Neural cell (in vitro differentiated cells): ENCODE results near the gene CHI3L1. TPM values are rescaled to one million over a fixed set of nuclear protein-coding genes. Genes with fewer than 3 reads are reported as not detected.

ENCODE experiments used
- H2AFZ ChIP-seq: fragments of 200-600, 300-800 bp; sonication (generic), shearing (Covaris generic); 2 replicates; pipeline ENCODE4 v1.6.0; 2014; ENCODE audit warnings: low read depth, mild to moderate bottlenecking, antibody characterized with exemption, low read length, moderate library complexity
- H3F3A ChIP-seq: fragments of 200-600 bp; shearing (Covaris generic); 2 replicates; pipeline ENCODE4 v1.6.1; 2016; ENCODE audit warnings: mild to moderate bottlenecking, moderate library complexity, mixed read lengths, antibody characterized with exemption, low read length; ENCODE audit not compliant: insufficient read depth, poor library complexity, severe bottlenecking
- H3K27ac ChIP-seq: fragments of 200-600, 300-800 bp; sonication (generic), shearing (Covaris generic); 2 replicates; pipeline ENCODE4 v1.5.1; 2014; ENCODE audit warnings: mild to moderate bottlenecking, low read length, moderate library complexity
- H3K27me3 ChIP-seq: fragments of 300-800, 200-600 bp; sonication (generic), shearing (Covaris generic); 2 replicates; pipeline ENCODE4 v1.6.0; 2014; ENCODE audit warnings: mild to moderate bottlenecking, low read depth, low read length, moderate library complexity; ENCODE audit not compliant: insufficient read depth
- H3K36me3 ChIP-seq: fragments of 300-800, 200-600 bp; sonication (generic), shearing (Covaris generic); 2 replicates; pipeline ENCODE4 v1.5.1; 2014; ENCODE audit warnings: mild to moderate bottlenecking, antibody characterized with exemption, low read length, moderate library complexity; ENCODE audit not compliant: insufficient read depth
- H3K4me2 ChIP-seq: fragments of 300-800, 200-600 bp; sonication (generic), shearing (Covaris generic); 2 replicates; pipeline ENCODE4 v1.6.0; 2014; ENCODE audit warnings: mild to moderate bottlenecking, low read length
- H3K4me3 ChIP-seq: fragments of 300-800, 200-600 bp; sonication (generic), shearing (Covaris generic); 2 replicates; pipeline ENCODE4 v1.5.1; 2014; ENCODE audit warnings: mild to moderate bottlenecking, low read length, moderate library complexity
- H3K79me2 ChIP-seq: fragments of 200-600 bp; shearing (Covaris generic); replicated peaks from 2 replicates; pipeline ENCODE4 v1.6.0; 2014; ENCODE audit warnings: mild to moderate bottlenecking, low read length, moderate library complexity; ENCODE audit not compliant: insufficient read depth
- H3K9ac ChIP-seq: fragments of 300-800, 200-600 bp; sonication (generic), shearing (Covaris generic); 2 replicates; pipeline ENCODE4 v1.6.1; 2016; ENCODE audit warnings: mild to moderate bottlenecking, low read length, mixed read lengths
- H3K9me2 ChIP-seq: fragments of 200-600 bp; shearing (Covaris generic); 2 replicates; pipeline ENCODE4 v1.6.1; 2016; ENCODE audit warnings: mild to moderate bottlenecking, low read length, mixed read lengths; ENCODE audit not compliant: insufficient read depth
- H3K9me3 ChIP-seq: fragments of 200-600, 300-800 bp; sonication (generic), shearing (Covaris generic); 2 replicates; pipeline ENCODE4 v1.6.1; 2016; ENCODE audit warnings: mild to moderate bottlenecking, mixed run types, low read length, moderate library complexity, mixed read lengths
- H4K20me1 ChIP-seq: fragments of 200-600 bp; shearing (Covaris generic); 2 replicates; pipeline ENCODE4 v1.6.1; 2016; ENCODE audit warnings: mild to moderate bottlenecking, mixed run types; ENCODE audit not compliant: insufficient read depth
- CTCF ChIP-seq: fragments of 450-650 bp; IDR thresholded peaks from 2 replicates; pipeline ENCODE4 v1.5.1; 2014; ENCODE audit warnings: antibody characterized with exemption, mild to moderate bottlenecking, moderate library complexity; ENCODE audit not compliant: poor library complexity, severe bottlenecking
- EP300 ChIP-seq: fragments of 450-650 bp; conservative IDR thresholded peaks from 2 replicates; pipeline ENCODE4 v1.6.1; 2014; ENCODE audit warnings: antibody characterized with exemption, mild to moderate bottlenecking, moderate library complexity; ENCODE audit not compliant: poor library complexity, severe bottlenecking
- EZH2 ChIP-seq: fragments of 200-600, 300-800 bp; shearing (Covaris generic), sonication (generic); IDR thresholded peaks from 2 replicates; pipeline ENCODE4 v1.6.1; 2014; ENCODE audit warnings: antibody characterized with exemption, low read length, borderline replicate concordance, mild to moderate bottlenecking; ENCODE audit not compliant: insufficient read depth, poor library complexity, severe bottlenecking
- MXI1 ChIP-seq: fragments of 450-650 bp; conservative IDR thresholded peaks from 2 replicates; pipeline ENCODE4 v1.6.1; 2014; ENCODE audit warnings: antibody characterized with exemption, mild to moderate bottlenecking; ENCODE audit not compliant: poor library complexity, severe bottlenecking
- POLR2AphosphoS5 ChIP-seq: IDR thresholded peaks from 2 replicates; pipeline ENCODE4 v1.6.1; 2012
- RAD21 ChIP-seq: fragments of 450-650 bp; conservative IDR thresholded peaks from 2 replicates; pipeline ENCODE4 v1.6.1; 2014; ENCODE audit warnings: antibody characterized with exemption, mild to moderate bottlenecking, moderate library complexity
- REST ChIP-seq: IDR thresholded peaks from 2 replicates; pipeline ENCODE4 v1.6.1; 2012; ENCODE audit warnings: borderline replicate concordance
- SMC3 ChIP-seq: fragments of 450-650 bp; conservative IDR thresholded peaks from 2 replicates; pipeline ENCODE4 v1.6.1; 2014; ENCODE audit warnings: antibody characterized with exemption, mild to moderate bottlenecking, moderate library complexity; ENCODE audit not compliant: poor library complexity
- TAF1 ChIP-seq: IDR thresholded peaks from 2 replicates; pipeline ENCODE4 v1.6.1; 2012; ENCODE audit warnings: low read depth
- polyA plus RNA-seq: library from polyadenylated mRNA; depleted of rRNA; stranded (reverse); fragments of >200 nt; gene quantifications from 2 replicates; pipeline ENCODE4 v1.2.3, GENCODE V29; 2014

The CHI3L1 gene
- polyA plus RNA-seq, 1 donor from 2014 or later, result not detected

GRCh38 chr1:203182387-203182953 lies 4.0 kb downstream of the CHI3L1 start:
- Histone ChIP-seq H3K79me2 (no peaks in the 10 kb centered on the region), H3K4me2 (no peak overlapping the region), H3K4me3 (no peak overlapping the region), H2AFZ (no peak overlapping the region), H3K27me3 (no peaks in the 10 kb centered on the region), H3K9me2 (no peaks in the 10 kb centered on the region), H3K9ac (no peak overlapping the region), H3F3A (no peaks in the 10 kb centered on the region), H4K20me1 (no peaks in the 10 kb centered on the region), H3K9me3 (no peaks in the 10 kb centered on the region), H3K27ac (no peak overlapping the region), H3K36me3 (no peaks in the 10 kb centered on the region)
- TF ChIP-seq SMC3, result no peak
- no peak for TF ChIP-seq RAD21

- H3K9me2 ChIP-seq, result no peaks in the 10 kb centered on the region
- no peak overlapping the region for H3K4me2 ChIP-seq
- TF ChIP-seq CTCF (no peak), SMC3 (no peak), RAD21 (no peak), MXI1 (no peak), EP300 (no peak), POLR2AphosphoS5 (no peak), EZH2 (no peak), TAF1 (no peak), REST (no peak)
- H3K36me3 ChIP-seq, result no peaks in the 10 kb centered on the region
- no peak overlapping the region for H3K27ac ChIP-seq
- no peaks in the 10 kb centered on the region for H3F3A ChIP-seq
- no peak overlapping the region for H2AFZ ChIP-seq
- H3K79me2 ChIP-seq, result no peaks in the 10 kb centered on the region
- no peaks in the 10 kb centered on the region for H4K20me1 ChIP-seq
- H3K9ac ChIP-seq, result no peak overlapping the region
- H3K4me3 ChIP-seq, result no peak overlapping the region
- no peaks in the 10 kb centered on the region for H3K9me3 ChIP-seq
- no peaks in the 10 kb centered on the region for H3K27me3 ChIP-seq
Measured at GRCh38 chr1:203181586-203182386, 4.7 kb downstream of the CHI3L1 start.
